Transverse colon (tissue), 4 donors: ENCODE measurements around the gene OGA.

Experiments
- CTCF ChIP-seq, 5 experiments: fragments of 200-600 bp in 3 of 5; fragments of 450-650 bp in 2 of 5; sonication (generic) in 3 of 5; IDR thresholded peaks; 1 replicate in 2 of 5; 2 replicates in 3 of 5; pipeline ENCODE4 v1.5.1; 2016 to 2017; ENCODE audit warnings: antibody characterized with exemption in 5 of 5, inconsistent platforms in 3 of 5, mild to moderate bottlenecking in 2 of 5, moderate library complexity in 1 of 5
- POLR2A ChIP-seq: fragments of 450-650 bp; IDR thresholded peaks from one replicate; pipeline ENCODE4 v1.6.1; 2016; ENCODE audit warnings: antibody characterized with exemption, mild to moderate bottlenecking, moderate library complexity
- POLR2AphosphoS5 ChIP-seq, 3 donors: sonication (generic); formaldehyde crosslinking; IDR thresholded peaks; one replicate each; pipeline ENCODE4 v1.6.1; 2016; ENCODE audit warnings: antibody characterized with exemption in 3 of 3

DNA sequence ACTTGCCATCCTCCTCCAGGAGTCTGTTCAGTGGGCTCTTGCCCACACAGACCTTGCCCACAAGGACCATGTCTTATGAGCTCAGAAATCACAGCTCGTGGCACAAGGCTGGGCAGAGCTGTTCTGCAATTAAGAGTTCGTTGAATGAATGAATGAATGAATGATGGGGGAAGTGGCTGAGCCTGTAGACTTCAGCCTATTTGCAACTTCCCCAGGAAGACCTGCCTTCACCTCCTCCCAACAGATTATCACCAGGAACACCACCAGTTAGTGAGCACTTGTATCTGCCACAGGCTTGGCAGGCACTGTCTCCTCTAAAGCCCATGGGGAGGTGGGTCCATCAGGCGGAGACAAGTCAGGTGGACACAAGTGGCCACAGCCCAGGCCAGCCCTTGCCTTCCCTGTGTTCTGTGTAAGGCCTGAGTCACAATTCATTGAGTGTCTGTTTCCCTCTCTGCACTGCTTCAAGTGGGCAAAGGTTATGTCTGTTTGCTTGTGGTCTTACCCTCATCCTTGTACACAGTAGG is 40.6 kb downstream of the OGA start:
- TF ChIP-seq CTCF (IDR thresholded peaks at IDR 0.05): no peak
- TF ChIP-seq POLR2A: no peak
- no peak for TF ChIP-seq POLR2AphosphoS5 (IDR thresholded peaks at IDR 0.05)
